Measurements from ENCODE around the gene LHFPL3. TPM values are rescaled to one million over a fixed set of nuclear protein-coding genes. Genes with fewer than 3 reads are reported as not detected.

LHFPL3 gene
- total and polyA plus RNA-seq, 2 donors (not counting 1 experiment from before 2014, with no cell fraction given): not detected

DNA sequence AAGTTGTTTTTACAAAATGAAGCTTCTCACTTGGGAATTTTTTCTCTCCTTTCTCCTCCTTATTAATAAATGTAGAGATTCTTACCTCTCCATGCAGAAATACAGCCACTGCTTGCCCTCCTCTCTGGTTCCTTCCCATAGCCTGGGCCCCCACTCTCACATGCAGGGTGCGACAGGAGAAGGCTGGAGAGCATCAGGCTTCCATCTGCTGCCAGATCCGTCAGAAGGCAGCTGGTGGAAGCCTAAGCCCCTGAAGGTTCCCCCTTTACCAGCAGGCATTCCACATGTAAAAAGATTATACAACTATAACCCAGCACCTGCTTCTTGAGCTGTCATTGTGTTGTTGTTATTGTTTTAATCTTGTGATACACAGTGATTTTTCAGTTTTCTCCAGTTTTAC, 314.2 kb downstream of the LHFPL3 start:
- H4K20me1 ChIP-seq (ENCODE audit: control insufficient read depth, insufficient read depth, low read length, poor library complexity, severe bottlenecking): no peaks in the 10 kb centered on the region
- Mint-ChIP-seq H3K9me3 (ENCODE audit: insufficient read depth) (no peaks in the 10 kb centered on the region), H3K27ac (no peak overlapping the region), H3K27me3 (peaks cover 26% of the 10 kb centered on the region), H3K4me3 (no peak overlapping the region), H3K4me1 (no peaks in the 10 kb centered on the region)
- no peaks in the 10 kb centered on the region for H3K79me2 ChIP-seq (ENCODE audit: control insufficient read depth, insufficient read depth, low read length)
- ChIA-PET CTCF (no interaction called here), POLR2A (no interaction called here)
- H3K4me2 ChIP-seq (replicated peaks; ENCODE audit: low read depth, low read length, poor library complexity, severe bottlenecking): no peak overlapping the region
- ATAC-seq (ENCODE audit: low read depth): no peak
- intact Hi-C loops (cut with micrococcal nuclease): loop anchor here (5.0 kb wide), 1 partner anchor 275 kb away; no protein-coding TSS in a partner anchor
- no peaks in the 10 kb centered on the region for H3K36me3 ChIP-seq (replicated peaks in 1 of 2; ENCODE audit: control extremely low read depth in 1 of 2, control insufficient read depth in 1 of 2, extremely low read depth in 1 of 2, insufficient read depth in 2 of 2, low read length in 1 of 2)
- no peak overlapping the region for H2AFZ ChIP-seq (ENCODE audit: insufficient read depth, low read depth, low read length, poor library complexity, severe bottlenecking)
- no peak overlapping the region for H3K27ac ChIP-seq (ENCODE audit: low read length in 2 of 2)
- TF ChIP-seq CTCF (IDR thresholded peaks at IDR 0.05) (no peak), EZH2 (IDR thresholded peaks at IDR 0.05; ENCODE audit: borderline replicate concordance, insufficient read depth, low read depth, low read length, poor library complexity, severe bottlenecking) (no peak)
- DNase-seq: no peak
- no peaks in the 10 kb centered on the region for H3K4me1 ChIP-seq (ENCODE audit: control insufficient read depth in 2 of 2, insufficient read depth in 2 of 2, low read length in 2 of 2)
- no peak overlapping the region for H3K4me3 ChIP-seq (ENCODE audit: control extremely low read depth in 1 of 5, extremely low read depth in 1 of 5, insufficient read depth in 1 of 5, low read depth in 2 of 5, low read length in 4 of 5)
- no peaks in the 10 kb centered on the region for H3K9me3 ChIP-seq (ENCODE audit: control extremely low read depth in 1 of 3, control insufficient read depth in 2 of 3, insufficient read depth in 1 of 3, low read length in 2 of 3)
- H3K27me3 ChIP-seq (replicated peaks in 1 of 4; ENCODE audit: control extremely low read depth in 1 of 4, control insufficient read depth in 3 of 4, insufficient read depth in 4 of 4, low read length in 3 of 4): no peaks in the 10 kb centered on the region
- H3K9ac ChIP-seq (ENCODE audit: low read length): no peak overlapping the region
- 100% methylated on average over 1 of the region's 2 CpGs for WGBS (ENCODE audit: insufficient coverage)

GRCh38 chr7:104643587-104644217, 315.3 kb downstream of the LHFPL3 start:
- H3K79me2 ChIP-seq (ENCODE audit: control insufficient read depth, insufficient read depth, low read length): no peaks in the 10 kb centered on the region
- POLR2A ChIA-PET: no interaction called here
- Mint-ChIP-seq H3K4me3 (no peak overlapping the region), H3K27me3 (peaks cover 26% of the 10 kb centered on the region), H3K27ac (no peak overlapping the region), H3K9me3 (ENCODE audit: insufficient read depth) (no peaks in the 10 kb centered on the region), H3K4me1 (no peaks in the 10 kb centered on the region)
- no peaks in the 10 kb centered on the region for H3K27me3 ChIP-seq (replicated peaks in 1 of 4; ENCODE audit: control extremely low read depth in 1 of 4, control insufficient read depth in 3 of 4, insufficient read depth in 4 of 4, low read length in 3 of 4)
- H3K27ac ChIP-seq (ENCODE audit: low read length in 2 of 2): no peak overlapping the region
- H3K36me3 ChIP-seq (replicated peaks in 1 of 2; ENCODE audit: control extremely low read depth in 1 of 2, control insufficient read depth in 1 of 2, extremely low read depth in 1 of 2, insufficient read depth in 2 of 2, low read length in 1 of 2): no peaks in the 10 kb centered on the region
- no peak overlapping the region for H3K4me2 ChIP-seq (replicated peaks; ENCODE audit: low read depth, low read length, poor library complexity, severe bottlenecking)
- H3K9ac ChIP-seq (ENCODE audit: low read length): no peak overlapping the region
- TF ChIP-seq CTCF (IDR thresholded peaks at IDR 0.05) (no peak), EZH2 (IDR thresholded peaks at IDR 0.05; ENCODE audit: borderline replicate concordance, insufficient read depth, low read depth, low read length, poor library complexity, severe bottlenecking) (no peak)
- CTCF ChIA-PET: interaction anchor here (1.0 to 1.3 kb wide), 2 partner anchors 205 to 235 kb away, joined by 3 read pairs; no protein-coding TSS in a partner anchor
- no peaks in the 10 kb centered on the region for H3K9me3 ChIP-seq (ENCODE audit: control extremely low read depth in 1 of 3, control insufficient read depth in 2 of 3, insufficient read depth in 1 of 3, low read length in 2 of 3)
- no peaks in the 10 kb centered on the region for H4K20me1 ChIP-seq (ENCODE audit: control insufficient read depth, insufficient read depth, low read length, poor library complexity, severe bottlenecking)
- 50% methylated on average over 3 of the region's 5 CpGs for WGBS (ENCODE audit: insufficient coverage)
- no peak overlapping the region for H2AFZ ChIP-seq (ENCODE audit: insufficient read depth, low read depth, low read length, poor library complexity, severe bottlenecking)
- H3K4me3 ChIP-seq (ENCODE audit: control extremely low read depth in 1 of 5, extremely low read depth in 1 of 5, insufficient read depth in 1 of 5, low read depth in 2 of 5, low read length in 4 of 5): no peak overlapping the region
- no peaks in the 10 kb centered on the region for H3K4me1 ChIP-seq (ENCODE audit: control insufficient read depth in 2 of 2, insufficient read depth in 2 of 2, low read length in 2 of 2)
- ATAC-seq (ENCODE audit: low read depth): no peak
- DNase-seq: no peak
- intact Hi-C loops (cut with micrococcal nuclease): loop anchor here (5.0 kb wide), 1 partner anchor 274 kb away; no protein-coding TSS in a partner anchor

Data from B cell (primary cell).